GM12801 (cell line): ENCODE data around the gene PADI1.

ENCODE experiments used
- TF ChIP-seq, protein P1 (sequence below): IDR thresholded peaks from one replicate; pipeline ENCODE4 v1.5.1; 2011; ENCODE audit warnings: control low read depth; ENCODE audit not compliant: insufficient read length; ENCODE audit errors: extremely low read depth

PADI1 gene

GRCh38 chr1:17204546-17205440 lies at the start of gene PADI1:
Gene PADI1, plus strand, starts transcription at chr1:17205128. Its CDS starts 90 bp downstream, at chr1:17205218.
- TF ChIP-seq, protein P1, sequence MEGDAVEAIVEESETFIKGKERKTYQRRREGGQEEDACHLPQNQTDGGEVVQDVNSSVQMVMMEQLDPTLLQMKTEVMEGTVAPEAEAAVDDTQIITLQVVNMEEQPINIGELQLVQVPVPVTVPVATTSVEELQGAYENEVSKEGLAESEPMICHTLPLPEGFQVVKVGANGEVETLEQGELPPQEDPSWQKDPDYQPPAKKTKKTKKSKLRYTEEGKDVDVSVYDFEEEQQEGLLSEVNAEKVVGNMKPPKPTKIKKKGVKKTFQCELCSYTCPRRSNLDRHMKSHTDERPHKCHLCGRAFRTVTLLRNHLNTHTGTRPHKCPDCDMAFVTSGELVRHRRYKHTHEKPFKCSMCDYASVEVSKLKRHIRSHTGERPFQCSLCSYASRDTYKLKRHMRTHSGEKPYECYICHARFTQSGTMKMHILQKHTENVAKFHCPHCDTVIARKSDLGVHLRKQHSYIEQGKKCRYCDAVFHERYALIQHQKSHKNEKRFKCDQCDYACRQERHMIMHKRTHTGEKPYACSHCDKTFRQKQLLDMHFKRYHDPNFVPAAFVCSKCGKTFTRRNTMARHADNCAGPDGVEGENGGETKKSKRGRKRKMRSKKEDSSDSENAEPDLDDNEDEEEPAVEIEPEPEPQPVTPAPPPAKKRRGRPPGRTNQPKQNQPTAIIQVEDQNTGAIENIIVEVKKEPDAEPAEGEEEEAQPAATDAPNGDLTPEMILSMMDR = no peak

DNA sequence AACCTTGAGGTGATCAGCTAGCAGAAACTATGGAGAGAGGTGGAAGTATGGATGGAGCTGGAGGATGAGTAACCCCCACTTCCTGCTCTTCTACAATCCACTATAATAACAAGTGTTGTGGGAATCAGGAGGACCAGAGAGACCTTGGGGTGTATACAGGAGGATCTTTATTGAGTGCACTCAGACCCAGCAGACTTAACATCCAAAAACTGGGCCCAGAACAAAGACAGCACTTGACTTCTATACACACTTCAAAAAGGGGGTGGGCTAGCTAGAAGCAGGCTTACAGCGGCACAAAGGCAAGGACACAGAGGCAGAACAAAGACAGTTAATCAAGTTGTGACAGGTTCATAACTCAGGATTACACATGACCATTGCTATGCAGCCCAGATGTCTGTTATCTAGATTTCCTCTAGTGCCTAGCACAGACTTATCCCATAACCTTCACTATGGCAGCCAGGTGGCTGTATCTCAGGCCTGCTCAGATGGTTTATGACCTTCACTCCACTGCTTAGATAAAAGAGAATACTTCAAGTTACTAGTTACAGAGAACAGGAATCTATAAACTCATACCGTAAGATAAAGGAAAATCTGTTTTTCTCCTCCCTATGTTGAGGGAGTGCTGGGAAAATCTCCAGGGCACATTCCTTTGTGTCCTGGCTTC lies 49.5 kb upstream of the PADI1 start:
- TF ChIP-seq, protein P1 = no peak

GRCh38 chr1:17156108-17156507 lies 48.8 kb upstream of the PADI1 start:
- TF ChIP-seq, protein P1 = no peak

DNA sequence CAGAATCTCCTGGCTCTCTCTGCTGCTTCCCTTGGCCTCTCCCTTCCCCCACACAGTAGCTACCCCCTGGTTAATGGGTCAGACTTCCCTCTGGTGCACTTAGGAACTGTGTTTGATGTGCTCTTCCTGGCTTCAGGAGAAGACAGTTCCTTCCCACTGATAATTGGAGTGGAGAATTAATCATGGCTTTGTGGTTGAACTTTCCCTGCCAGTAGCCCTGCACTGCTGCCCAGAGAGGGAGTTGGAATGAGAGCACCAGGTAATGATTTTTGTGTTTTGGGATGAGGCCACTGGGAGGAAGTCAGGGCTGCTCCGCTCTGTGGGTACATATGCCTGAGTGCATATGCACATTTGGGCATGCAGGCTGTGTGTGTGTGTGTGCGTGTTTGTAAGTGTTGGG lies 46.0 kb upstream of the PADI1 start:
- TF ChIP-seq, protein P1 = no peak

GRCh38 chr1:17161137-17161740 lies 43.7 kb upstream of the PADI1 start:
- TF ChIP-seq, protein P1 = no peak

- TF ChIP-seq, protein P1 = no peak
These were observed 42.8 kb upstream of the PADI1 start for GRCh38 chr1:17161926-17162800.

- TF ChIP-seq, protein P1 = no peak
These were observed 42.0 kb upstream of the PADI1 start for GRCh38 chr1:17162941-17163340.
